NT2/D1 (cell line): ENCODE results near the gene COX8A.

Source experiments
- DNase-seq: peaks from one replicate; pipeline ENCODE4 v3.0.0-alpha.2; 2011; ENCODE audit warnings: low read depth, low spot score
- H3K27me3 ChIP-seq: 2 replicates; pipeline ENCODE4 v1.6.0; 2011; ENCODE audit warnings: mild to moderate bottlenecking; ENCODE audit not compliant: insufficient read length, insufficient read depth
- H3K36me3 ChIP-seq: 2 replicates; pipeline ENCODE4 v1.6.1; 2011; ENCODE audit warnings: mild to moderate bottlenecking, low read length, mixed read lengths; ENCODE audit not compliant: insufficient read depth, insufficient read length
- H3K4me1 ChIP-seq: 2 replicates; pipeline ENCODE4 v1.5.1; 2011; ENCODE audit not compliant: insufficient read depth, insufficient read length
- H3K4me3 ChIP-seq: 2 replicates; pipeline ENCODE4 v1.5.1; 2011; ENCODE audit warnings: low read depth; ENCODE audit not compliant: insufficient read length
- H3K9ac ChIP-seq: 2 replicates; pipeline ENCODE4 v1.6.0; 2011; ENCODE audit warnings: low read depth; ENCODE audit not compliant: insufficient read length
- H3K9me3 ChIP-seq: 2 replicates; pipeline ENCODE4 v1.5.1; 2011; ENCODE audit warnings: mild to moderate bottlenecking, low read length; ENCODE audit not compliant: insufficient read depth
- SUZ12 ChIP-seq: IDR thresholded peaks from 2 replicates; pipeline ENCODE4 v1.6.1; 2011; ENCODE audit not compliant: insufficient read length, insufficient read depth; ENCODE audit errors: extremely low read depth
- YY1 ChIP-seq: IDR thresholded peaks from 2 replicates; pipeline ENCODE4 v1.6.1; 2011; ENCODE audit not compliant: insufficient read length, insufficient read depth
- ZNF274 ChIP-seq: IDR thresholded peaks from 2 replicates; pipeline ENCODE4 v1.6.1; 2011; ENCODE audit warnings: mild to moderate bottlenecking, low read depth, low read length

Gene COX8A

GRCh38 chr11:64010783-64011182 is 36.4 kb downstream of the COX8A start:
- no peaks in the 10 kb centered on the region for H3K36me3 ChIP-seq
- peaks cover 30% of the 10 kb centered on the region for H3K4me1 ChIP-seq
- DNase-seq, result no peak
- H3K9me3 ChIP-seq, result peaks cover 12% of the 10 kb centered on the region
- TF ChIP-seq YY1 (no peak), SUZ12 (no peak), ZNF274 (no peak)
- H3K4me3 ChIP-seq, result no peak overlapping the region
- peaks cover 60% of the 10 kb centered on the region for H3K27me3 ChIP-seq
- H3K9ac ChIP-seq, result no peak overlapping the region

GRCh38 chr11:64011371-64011770 is 37.0 kb downstream of the COX8A start:
- TF ChIP-seq ZNF274 (no peak), YY1 (no peak), SUZ12 (no peak)
- Histone ChIP-seq H3K9ac (no peak overlapping the region), H3K27me3 (peaks cover 58% of the 10 kb centered on the region), H3K36me3 (no peaks in the 10 kb centered on the region), H3K4me1 (peaks cover 33% of the 10 kb centered on the region), H3K9me3 (peaks cover 12% of the 10 kb centered on the region), H3K4me3 (no peak overlapping the region)
- DNase-seq, result no peak

- DNase-seq, result no peak
- Histone ChIP-seq H3K4me3 (no peak overlapping the region), H3K27me3 (peaks cover 47% of the 10 kb centered on the region), H3K9me3 (peaks cover 12% of the 10 kb centered on the region), H3K4me1 (peaks cover 17% of the 10 kb centered on the region), H3K9ac (no peak overlapping the region), H3K36me3 (no peaks in the 10 kb centered on the region)
- no peak for TF ChIP-seq ZNF274
- TF ChIP-seq YY1, result no peak
Measured at GRCh38 chr11:64013141-64013896, 38.9 kb downstream of the COX8A start.

GRCh38 chr11:64014356-64014755 is 39.9 kb downstream of the COX8A start:
- Histone ChIP-seq H3K9ac (no peak overlapping the region), H3K9me3 (peaks cover 12% of the 10 kb centered on the region), H3K36me3 (no peaks in the 10 kb centered on the region), H3K4me1 (peaks cover 24% of the 10 kb centered on the region), H3K27me3 (peaks cover 38% of the 10 kb centered on the region), H3K4me3 (no peak overlapping the region)
- TF ChIP-seq ZNF274 (no peak), YY1 (no peak), SUZ12 (no peak)
- DNase-seq, result no peak

- peaks cover 24% of the 10 kb centered on the region for H3K4me1 ChIP-seq
- no peaks in the 10 kb centered on the region for H3K36me3 ChIP-seq
- peaks cover 37% of the 10 kb centered on the region for H3K27me3 ChIP-seq
- H3K9ac ChIP-seq, result no peak overlapping the region
- H3K4me3 ChIP-seq, result no peak overlapping the region
- no peak for TF ChIP-seq YY1
- H3K9me3 ChIP-seq, result peaks cover 7% of the 10 kb centered on the region
- DNase-seq, result no peak
Measured at GRCh38 chr11:64015510-64015909, 41.1 kb downstream of the COX8A start.

GRCh38 chr11:64015935-64016845 is 41.8 kb downstream of the COX8A start:
- H3K36me3 ChIP-seq, result no peaks in the 10 kb centered on the region
- H3K4me3 ChIP-seq, result no peak overlapping the region
- H3K9me3 ChIP-seq, result peaks cover under 1% of the 10 kb centered on the region; the same call in 1 of the 2 replicates
- no peak for TF ChIP-seq YY1
- no peak for TF ChIP-seq ZNF274
- TF ChIP-seq SUZ12, result no peak
- H3K4me1 ChIP-seq, result peaks cover 30% of the 10 kb centered on the region
- peak overlapping the region; percentile 32 for H3K9ac ChIP-seq
- H3K27me3 ChIP-seq, result peaks cover 36% of the 10 kb centered on the region
- no peak for DNase-seq

- TF ChIP-seq SUZ12 (no peak), ZNF274 (no peak)
- no peak overlapping the region for H3K9ac ChIP-seq
- DNase-seq, result no peak
- no peak overlapping the region for H3K4me3 ChIP-seq
- no peaks in the 10 kb centered on the region for H3K36me3 ChIP-seq
- H3K9me3 ChIP-seq, result no peaks in the 10 kb centered on the region
- peaks cover 42% of the 10 kb centered on the region for H3K4me1 ChIP-seq
- peaks cover 28% of the 10 kb centered on the region for H3K27me3 ChIP-seq
Measured at GRCh38 chr11:64017945-64018224, 43.5 kb downstream of the COX8A start.
